ENCODE results near the gene PIK3R1.

- no peak for TF ChIP-seq CTCF (conservative IDR thresholded peaks at IDR 0.05; ENCODE audit: low read depth in 2 of 2)
- TF ChIP-seq POLR2AphosphoS5 (IDR thresholded peaks at IDR 0.05; ENCODE audit: low read depth) = no peak
- no peak for TF ChIP-seq REST (IDR thresholded peaks at IDR 0.05; ENCODE audit: unreplicated experiment)
- no peak for TF ChIP-seq ETS1 (IDR thresholded peaks at IDR 0.05)
- TF ChIP-seq EZH2 (IDR thresholded peaks at IDR 0.05; ENCODE audit: low read depth, unreplicated experiment) = no peak
- TF ChIP-seq EZH2phosphoT487 (IDR thresholded peaks at IDR 0.05; ENCODE audit: unreplicated experiment) = no peak
Observed at GRCh38 chr5:68182094-68182493, 33.5 kb upstream of the PIK3R1 start.
